PFSK-1 (cell line): Measurements from ENCODE around the gene OPCML.

Source experiments
- FOXP2 ChIP-seq: optimal IDR thresholded peaks from 2 replicates; pipeline ENCODE3; 2011; ENCODE audit warnings: borderline replicate concordance, control low read depth, inconsistent platforms; ENCODE audit not compliant: insufficient read depth; ENCODE audit errors: extremely low read length, extremely low read depth
- POLR2AphosphoS5 ChIP-seq: IDR thresholded peaks from 2 replicates; pipeline ENCODE4 v1.6.1; 2012; ENCODE audit warnings: low read depth, mild to moderate bottlenecking, control low read depth, low read length, moderate library complexity
- SIN3A ChIP-seq: IDR thresholded peaks from 2 replicates; pipeline ENCODE4 v1.6.1; 2012; ENCODE audit warnings: mild to moderate bottlenecking, low read length, moderate library complexity, borderline replicate concordance; ENCODE audit not compliant: insufficient read depth
- TAF1 ChIP-seq: IDR thresholded peaks from 2 replicates; pipeline ENCODE4 v1.6.1; 2012; ENCODE audit warnings: low read length, control low read depth, borderline replicate concordance; ENCODE audit not compliant: insufficient read depth
- TF ChIP-seq, protein P1 (sequence below), 2 experiments: IDR thresholded peaks; 2 replicates each; pipeline versions ENCODE4 v1.6.1 to v1.8.0; 2011 to 2012; ENCODE audit warnings: low read depth in 2 of 2, low read length in 2 of 2, control low read depth in 1 of 2, inconsistent platforms in 1 of 2, mild to moderate bottlenecking in 1 of 2, moderate library complexity in 1 of 2; ENCODE audit not compliant: insufficient read depth in 1 of 2

DNA sequence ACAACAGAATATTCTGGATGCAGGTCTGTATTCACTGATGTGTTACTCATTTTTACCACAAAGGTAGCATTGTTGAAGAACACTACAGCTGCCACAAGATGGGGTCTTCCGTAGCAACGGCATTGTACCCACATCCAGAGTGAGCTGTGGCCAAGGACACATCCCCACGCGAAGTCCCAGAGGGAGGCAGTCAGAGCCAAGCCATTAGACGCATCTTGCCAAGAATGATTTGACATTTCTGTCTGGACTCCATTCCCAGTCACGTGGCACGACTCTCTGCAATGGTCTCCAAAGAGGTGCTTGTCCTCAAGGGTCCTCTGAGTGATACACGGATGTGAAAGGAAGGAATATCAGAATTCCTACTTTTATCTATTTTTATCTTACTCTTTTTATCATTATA, 15.5 kb downstream of the OPCML start:
- TF ChIP-seq POLR2AphosphoS5: no peak
- no peak for TF ChIP-seq TAF1
- TF ChIP-seq, protein P1, sequence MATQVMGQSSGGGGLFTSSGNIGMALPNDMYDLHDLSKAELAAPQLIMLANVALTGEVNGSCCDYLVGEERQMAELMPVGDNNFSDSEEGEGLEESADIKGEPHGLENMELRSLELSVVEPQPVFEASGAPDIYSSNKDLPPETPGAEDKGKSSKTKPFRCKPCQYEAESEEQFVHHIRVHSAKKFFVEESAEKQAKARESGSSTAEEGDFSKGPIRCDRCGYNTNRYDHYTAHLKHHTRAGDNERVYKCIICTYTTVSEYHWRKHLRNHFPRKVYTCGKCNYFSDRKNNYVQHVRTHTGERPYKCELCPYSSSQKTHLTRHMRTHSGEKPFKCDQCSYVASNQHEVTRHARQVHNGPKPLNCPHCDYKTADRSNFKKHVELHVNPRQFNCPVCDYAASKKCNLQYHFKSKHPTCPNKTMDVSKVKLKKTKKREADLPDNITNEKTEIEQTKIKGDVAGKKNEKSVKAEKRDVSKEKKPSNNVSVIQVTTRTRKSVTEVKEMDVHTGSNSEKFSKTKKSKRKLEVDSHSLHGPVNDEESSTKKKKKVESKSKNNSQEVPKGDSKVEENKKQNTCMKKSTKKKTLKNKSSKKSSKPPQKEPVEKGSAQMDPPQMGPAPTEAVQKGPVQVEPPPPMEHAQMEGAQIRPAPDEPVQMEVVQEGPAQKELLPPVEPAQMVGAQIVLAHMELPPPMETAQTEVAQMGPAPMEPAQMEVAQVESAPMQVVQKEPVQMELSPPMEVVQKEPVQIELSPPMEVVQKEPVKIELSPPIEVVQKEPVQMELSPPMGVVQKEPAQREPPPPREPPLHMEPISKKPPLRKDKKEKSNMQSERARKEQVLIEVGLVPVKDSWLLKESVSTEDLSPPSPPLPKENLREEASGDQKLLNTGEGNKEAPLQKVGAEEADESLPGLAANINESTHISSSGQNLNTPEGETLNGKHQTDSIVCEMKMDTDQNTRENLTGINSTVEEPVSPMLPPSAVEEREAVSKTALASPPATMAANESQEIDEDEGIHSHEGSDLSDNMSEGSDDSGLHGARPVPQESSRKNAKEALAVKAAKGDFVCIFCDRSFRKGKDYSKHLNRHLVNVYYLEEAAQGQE (IDR thresholded peaks at IDR 0.05; ENCODE audit: insufficient read depth in 1 of 2, low read depth in 2 of 2, low read length in 2 of 2): no peak
- no peak for TF ChIP-seq FOXP2
- no peak for TF ChIP-seq SIN3A
